Kidney (tissue), 2 donors: ENCODE data around the gene PLPP1. TPM values are rescaled to one million over a fixed set of nuclear protein-coding genes. Genes with fewer than 3 reads are reported as not detected.

Source experiments
- microRNA-seq: library from miRNA; unstranded; fragments of <30 nt; microRNA quantifications from one replicate; pipeline ENCODE4 v1.2.0, GENCODE V29; 2020
- polyA plus RNA-seq: library from polyadenylated mRNA; stranded (reverse); fragments of 350-450 nt; fragmentation: Illumina TruSeq; extraction: RNeasy Lipid Tissue Mini Kit (QIAGEN cat#74804); gene quantifications from one replicate; pipeline ENCODE4 v1.2.3, GENCODE V29; 2014; ENCODE audit warnings: low read depth, low replicate concordance; ENCODE audit not compliant: insufficient read depth
- total RNA-seq: library from RNA; stranded (reverse); fragmentation: NEBNext Ultra II Directional; extraction: Animal tissue kit (Norgen Biotek cat#: 25700); gene quantifications from one replicate; pipeline ENCODE4 v1.2.1, GENCODE V29; 2021
- donor health status: DM: yes; HTN: yes; CAD: no.

Gene PLPP1
- total and polyA plus RNA-seq, 2 donors from 2014 or later, result 144 to 166 TPM

Small RNAs within 50 kb of the gene (microRNA-seq; reads per million reads assigned to microRNA genes)
- not detected for gene MIR5687

Other genes with a start within 250 kb of the PLPP1 start
- gene DHX29, start 227.3 kb downstream of the PLPP1 start, total RNA-seq, result 28.0 TPM
- gene DHX29, start 227.3 kb downstream of the PLPP1 start, polyA plus RNA-seq, result 13.5 TPM
- gene MTREX, start 227.0 kb downstream of the PLPP1 start, total RNA-seq, result 69.7 TPM
- 19.3 TPM for gene MTREX, start 227.0 kb downstream of the PLPP1 start, polyA plus RNA-seq
- 24.8 TPM for gene SLC38A9, start 177.4 kb upstream of the PLPP1 start, total RNA-seq
- 5.8 TPM for gene SLC38A9, start 177.4 kb upstream of the PLPP1 start, polyA plus RNA-seq
- gene DDX4, start 203.1 kb upstream of the PLPP1 start, total RNA-seq, result not detected
- not detected for gene DDX4, start 203.1 kb upstream of the PLPP1 start, polyA plus RNA-seq